Neural progenitor cell (in vitro differentiated cells): Measurements from ENCODE around the gene GABRE.

Experiments
- EZH2phosphoT487 ChIP-seq: fragments of 200-600 bp; sonication (generic); IDR thresholded peaks from 2 replicates; pipeline ENCODE4 v1.6.1; 2017; ENCODE audit warnings: antibody characterized with exemption
- TF ChIP-seq, protein P1 (sequence below): fragments of 200-600 bp; sonication (generic); IDR thresholded peaks from 2 replicates; pipeline ENCODE4 v1.5.1; 2017; ENCODE audit warnings: antibody characterized with exemption, mild to moderate bottlenecking

GRCh38 chrX:151977923-151978322, 3.4 kb upstream of the GABRE start:
- TF ChIP-seq, protein P1, sequence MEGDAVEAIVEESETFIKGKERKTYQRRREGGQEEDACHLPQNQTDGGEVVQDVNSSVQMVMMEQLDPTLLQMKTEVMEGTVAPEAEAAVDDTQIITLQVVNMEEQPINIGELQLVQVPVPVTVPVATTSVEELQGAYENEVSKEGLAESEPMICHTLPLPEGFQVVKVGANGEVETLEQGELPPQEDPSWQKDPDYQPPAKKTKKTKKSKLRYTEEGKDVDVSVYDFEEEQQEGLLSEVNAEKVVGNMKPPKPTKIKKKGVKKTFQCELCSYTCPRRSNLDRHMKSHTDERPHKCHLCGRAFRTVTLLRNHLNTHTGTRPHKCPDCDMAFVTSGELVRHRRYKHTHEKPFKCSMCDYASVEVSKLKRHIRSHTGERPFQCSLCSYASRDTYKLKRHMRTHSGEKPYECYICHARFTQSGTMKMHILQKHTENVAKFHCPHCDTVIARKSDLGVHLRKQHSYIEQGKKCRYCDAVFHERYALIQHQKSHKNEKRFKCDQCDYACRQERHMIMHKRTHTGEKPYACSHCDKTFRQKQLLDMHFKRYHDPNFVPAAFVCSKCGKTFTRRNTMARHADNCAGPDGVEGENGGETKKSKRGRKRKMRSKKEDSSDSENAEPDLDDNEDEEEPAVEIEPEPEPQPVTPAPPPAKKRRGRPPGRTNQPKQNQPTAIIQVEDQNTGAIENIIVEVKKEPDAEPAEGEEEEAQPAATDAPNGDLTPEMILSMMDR, result no peak
- no peak for TF ChIP-seq EZH2phosphoT487
